SKM-1 (cell line): ENCODE measurements around the gene PFKP.
"Not testable (repeated sequence)": the region's sequence is repeated elsewhere in the genome, so short reads cannot be mapped to it uniquely, and the experiment has no call there.

Experiments
- DNase-seq: peaks from one replicate; lab custom pipeline; 2025; ENCODE audit not compliant: unreplicated experiment; lab: John Stamatoyannopoulos, UW

PFKP gene

GRCh38 chr10:3096149-3096548, 28.8 kb downstream of the PFKP start:
- DNase-seq: no peak

DNA sequence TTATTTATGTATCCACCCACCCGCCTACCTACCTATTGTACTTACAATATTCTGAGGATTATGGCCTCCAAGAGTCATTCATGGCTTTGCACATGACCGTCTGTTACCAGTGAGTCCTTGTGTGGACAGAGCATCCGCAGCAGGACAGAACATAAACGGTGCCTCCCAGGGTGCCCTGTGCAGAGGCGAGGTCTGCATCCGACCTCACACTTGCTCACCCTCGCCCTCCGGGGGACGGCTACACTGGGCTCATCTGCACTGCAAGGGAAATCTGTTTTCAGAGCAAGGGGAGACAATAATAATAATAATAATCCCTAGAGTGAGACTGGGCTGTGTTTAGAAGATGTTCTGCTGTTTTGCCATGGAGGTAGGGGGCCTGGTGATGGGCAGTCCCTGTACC, 29.8 kb downstream of the PFKP start:
- DNase-seq: no peak

DNA sequence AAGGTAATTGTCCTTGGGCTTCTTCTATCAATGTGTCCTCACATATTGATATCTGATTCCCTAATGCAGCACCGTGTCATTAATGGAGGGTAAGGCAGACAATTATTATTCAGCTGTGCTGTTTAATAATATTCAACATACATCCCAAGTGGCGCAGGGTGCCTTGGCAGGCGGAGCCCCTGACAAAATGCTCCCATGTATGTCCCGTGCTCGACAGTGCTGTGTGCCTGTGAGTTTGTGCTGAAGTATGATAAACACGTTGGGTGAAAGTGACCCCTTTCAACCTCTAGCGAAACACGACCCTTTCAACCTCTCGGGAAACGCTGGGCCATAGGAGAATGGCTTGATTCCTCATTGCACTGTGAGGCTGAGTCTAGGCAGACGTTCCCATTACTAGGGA, 31.3 kb downstream of the PFKP start:
- no peak for DNase-seq

DNA sequence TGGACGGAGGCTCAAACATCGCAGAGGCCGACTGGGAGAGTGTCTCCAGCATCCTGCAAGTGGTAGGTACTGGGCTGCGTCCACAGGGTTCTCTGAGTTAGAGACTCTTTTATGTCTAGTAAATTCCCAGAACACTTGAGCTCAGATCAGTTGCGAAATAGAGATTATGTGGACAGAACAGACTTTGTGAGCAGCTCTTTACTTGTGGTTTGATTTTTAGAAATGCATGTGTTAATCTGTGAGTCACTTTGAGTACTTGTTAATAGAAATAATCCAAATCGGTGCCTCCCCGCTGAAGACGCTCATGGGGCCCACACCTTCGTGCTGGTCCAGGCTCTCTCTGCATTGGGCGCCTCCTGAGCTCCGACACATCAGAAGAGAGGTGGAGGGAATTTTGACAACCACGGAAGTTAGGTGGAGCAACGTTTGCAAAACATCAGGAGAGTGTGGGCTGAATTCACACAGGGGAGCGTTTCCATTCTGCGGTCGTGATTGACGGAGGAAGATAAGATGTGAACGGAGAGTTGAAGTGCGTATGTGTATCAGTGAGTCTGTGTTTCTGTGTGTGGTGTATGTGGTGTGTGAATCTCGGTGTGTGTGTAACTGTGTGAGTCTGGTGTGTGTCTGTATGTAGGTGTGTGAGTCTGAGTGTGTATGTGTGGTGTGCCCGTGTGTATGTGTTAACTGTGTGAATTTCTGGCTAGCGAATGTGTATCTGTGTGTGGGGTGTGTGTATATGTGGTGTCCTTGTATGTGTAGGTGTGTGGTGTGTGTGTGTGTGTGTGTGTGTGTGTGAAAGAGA, 32.1 kb downstream of the PFKP start:
- DNase-seq: no peak

DNA sequence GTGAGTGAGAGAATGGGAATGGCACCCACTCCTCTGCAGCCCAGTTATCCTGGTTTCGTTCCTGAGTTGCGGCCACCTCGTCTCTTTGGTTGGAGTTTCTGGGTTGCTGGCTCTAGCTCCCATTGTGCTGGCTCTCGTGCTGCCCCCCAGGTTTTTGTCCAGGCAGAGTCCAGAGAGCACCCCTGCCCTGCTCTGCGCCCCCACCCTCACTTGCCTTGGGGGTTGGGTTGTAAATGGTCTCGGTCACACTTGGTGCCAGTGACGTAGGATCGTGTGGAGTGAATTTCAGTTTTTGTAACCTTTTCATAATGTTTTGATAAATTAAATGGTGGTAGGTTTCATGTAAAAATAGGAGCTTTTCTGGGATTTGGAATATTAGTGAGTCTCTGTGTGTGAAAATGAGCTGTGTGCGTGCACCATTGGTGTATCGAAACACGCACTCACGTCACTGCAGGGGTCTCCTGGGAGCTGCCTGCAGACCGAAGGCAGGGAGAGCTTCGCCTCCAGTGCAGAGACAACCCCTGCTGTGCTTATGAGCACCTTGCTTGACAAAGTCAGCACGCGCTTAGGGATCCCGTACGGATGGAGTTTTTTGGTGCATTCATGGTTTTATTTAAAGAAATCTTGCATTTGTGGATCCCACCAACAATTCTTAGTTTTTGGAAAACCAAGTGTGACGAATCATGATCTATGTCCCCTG, 32.9 kb downstream of the PFKP start:
- no peak for DNase-seq

- DNase-seq: no peak
Observed at GRCh38 chr10:3100856-3101640, 33.7 kb downstream of the PFKP start.

GRCh38 chr10:3102720-3103427, 35.5 kb downstream of the PFKP start:
- DNase-seq: no peak

DNA sequence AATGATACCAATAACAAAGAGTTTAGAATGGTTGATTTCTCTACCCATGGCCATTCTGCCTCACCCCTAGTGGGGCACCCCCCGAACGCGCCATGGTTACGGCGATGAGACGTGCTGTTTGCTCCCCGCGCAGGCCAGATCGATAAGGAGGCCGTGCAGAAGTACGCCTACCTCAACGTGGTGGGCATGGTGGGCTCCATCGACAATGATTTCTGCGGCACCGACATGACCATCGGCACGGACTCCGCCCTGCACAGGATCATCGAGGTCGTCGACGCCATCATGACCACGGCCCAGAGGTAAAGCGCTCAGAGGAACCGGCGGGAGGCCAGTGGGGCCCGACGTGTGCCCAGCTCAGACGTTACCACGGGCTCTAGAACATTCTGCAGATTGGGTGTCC, 36.3 kb downstream of the PFKP start:
- no peak for DNase-seq

GRCh38 chr10:3104251-3104918, 37.0 kb downstream of the PFKP start:
- no peak for DNase-seq

DNA sequence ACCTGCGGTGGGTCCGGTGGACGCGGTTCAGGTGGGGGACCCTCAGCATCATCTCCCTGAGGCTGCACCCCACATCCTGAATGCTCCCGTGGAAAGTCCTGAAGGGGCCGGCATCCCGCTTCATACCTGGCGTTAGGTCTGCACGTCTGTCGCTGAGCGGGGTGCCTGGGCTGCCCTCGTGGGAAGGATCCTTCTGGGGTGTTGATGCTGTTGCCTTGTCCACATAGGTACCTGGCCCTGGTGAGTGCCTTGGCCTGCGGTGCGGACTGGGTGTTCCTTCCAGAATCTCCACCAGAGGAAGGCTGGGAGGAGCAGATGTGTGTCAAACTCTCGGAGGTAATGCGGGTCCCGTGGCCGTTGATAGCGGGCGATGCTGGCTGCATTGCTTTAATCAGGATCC, 37.8 kb downstream of the PFKP start:
- no peak for DNase-seq

- no peak for DNase-seq
Observed at GRCh38 chr10:3105905-3106304, 38.6 kb downstream of the PFKP start.

DNA sequence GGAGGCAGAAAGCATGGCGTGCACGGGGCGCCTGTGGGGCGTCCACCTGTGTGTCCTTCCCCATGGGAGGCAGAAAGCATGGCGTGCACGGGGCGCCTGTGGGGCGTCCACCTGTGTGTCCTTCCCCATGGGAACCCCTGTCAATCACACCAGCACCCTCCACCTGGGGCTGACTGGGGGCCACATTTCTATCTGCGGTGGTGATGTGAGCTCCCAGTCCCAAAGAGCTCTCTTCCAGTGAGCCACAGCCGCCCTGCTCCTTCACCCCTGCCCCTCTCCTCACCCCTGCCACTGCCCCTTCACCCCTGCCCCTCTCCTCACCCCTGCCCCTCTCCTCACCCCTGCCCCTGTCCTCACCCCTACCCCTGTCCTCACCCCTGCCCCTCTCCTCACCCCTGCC, 39.0 kb downstream of the PFKP start:
- DNase-seq: not testable (repeated sequence)

DNA sequence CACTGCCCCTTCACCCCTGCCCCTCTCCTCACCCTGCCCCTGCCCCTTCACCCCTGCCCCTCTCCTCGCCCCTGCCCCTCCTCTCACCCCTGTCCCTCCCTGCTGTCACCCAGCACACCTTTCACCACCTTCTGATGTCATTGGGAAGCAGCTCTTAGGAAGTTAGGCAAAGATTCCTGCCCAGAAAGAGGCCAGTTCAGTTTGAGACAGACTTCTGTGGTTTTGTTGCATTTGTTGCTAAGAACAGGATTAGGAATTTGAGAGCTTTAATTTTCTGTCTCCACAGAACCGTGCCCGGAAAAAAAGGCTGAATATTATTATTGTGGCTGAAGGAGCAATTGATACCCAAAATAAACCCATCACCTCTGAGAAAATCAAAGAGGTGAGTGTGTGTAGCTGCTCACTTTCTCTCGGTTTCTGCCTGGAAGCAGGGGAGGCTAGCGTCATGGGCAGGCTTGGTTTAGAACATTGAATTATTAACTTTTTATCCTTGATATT, 39.6 kb downstream of the PFKP start:
- no peak for DNase-seq

- DNase-seq: no peak
Observed at GRCh38 chr10:3107426-3107961, 40.1 kb downstream of the PFKP start.

- no peak for DNase-seq
Observed at GRCh38 chr10:3108033-3108432, 40.7 kb downstream of the PFKP start.

DNA sequence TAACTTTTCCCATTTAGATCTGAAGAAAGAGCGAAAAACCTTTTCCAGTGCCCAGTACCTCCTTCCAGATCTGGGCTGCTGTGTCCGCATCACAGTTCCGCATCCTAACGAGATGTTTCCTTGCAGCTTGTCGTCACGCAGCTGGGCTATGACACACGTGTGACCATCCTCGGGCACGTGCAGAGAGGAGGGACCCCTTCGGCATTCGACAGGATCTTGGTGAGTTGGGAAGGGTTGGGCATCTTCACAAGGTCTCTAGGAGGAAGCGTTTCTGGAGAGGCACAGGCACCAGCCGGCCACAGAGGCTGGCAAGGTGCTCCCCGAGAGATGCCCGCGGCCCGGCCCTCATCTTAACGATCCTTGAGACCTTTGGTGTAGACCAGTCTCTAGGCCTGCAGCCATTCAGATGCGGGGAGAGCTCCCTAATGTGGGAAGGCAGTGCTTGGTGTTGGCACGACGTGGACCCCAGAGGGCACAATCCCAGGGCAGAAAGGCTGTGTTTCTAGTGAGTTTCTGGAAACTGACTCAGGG, 41.3 kb downstream of the PFKP start:
- no peak for DNase-seq

GRCh38 chr10:3109196-3109595, 41.8 kb downstream of the PFKP start:
- DNase-seq: no peak

DNA sequence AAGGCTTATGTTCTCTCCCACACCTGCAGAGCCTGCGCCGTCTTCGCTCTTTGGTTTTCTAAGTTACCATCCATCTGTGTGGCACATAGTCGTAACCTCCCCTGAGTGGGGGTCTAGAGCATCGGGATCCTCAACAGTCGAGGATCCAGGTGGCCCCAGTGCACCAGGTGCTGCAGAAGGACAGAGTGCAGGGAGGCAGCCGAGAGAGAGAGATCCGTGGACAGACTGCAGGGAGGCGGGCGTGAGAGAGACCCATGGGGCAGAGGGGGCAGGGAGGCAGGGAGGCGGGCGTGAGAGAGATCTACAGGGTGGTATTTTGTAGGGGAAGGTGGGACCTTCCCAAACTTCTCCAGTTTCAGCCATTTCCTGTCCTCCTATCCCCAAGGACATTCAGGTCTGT, 42.3 kb downstream of the PFKP start:
- no peak for DNase-seq

GRCh38 chr10:3110782-3111620, 43.7 kb downstream of the PFKP start:
- DNase-seq: no peak
